H9 (cell line): Measurements from ENCODE around the gene CDH23. TPM values are rescaled to one million over a fixed set of nuclear protein-coding genes. Genes with fewer than 3 reads are reported as not detected.

ENCODE experiments used
- DNase-seq: peaks from one replicate; pipeline ENCODE4 v3.0.0-alpha.2; 2017
- H2AFZ ChIP-seq: one replicate; pipeline ENCODE4 v1.6.1; 2013; ENCODE audit warnings: mild to moderate bottlenecking, low read length, control low read depth, moderate library complexity
- H2AK5ac ChIP-seq: 2 replicates; pipeline ENCODE4 v1.6.1; 2013; ENCODE audit warnings: low read length, control low read depth, mixed read lengths; ENCODE audit not compliant: insufficient read length
- H2BK120ac ChIP-seq: one replicate; pipeline ENCODE4 v1.6.1; 2013; ENCODE audit warnings: low read depth, mild to moderate bottlenecking, low read length, control low read depth, inconsistent platforms; ENCODE audit not compliant: poor library complexity, severe bottlenecking
- H2BK12ac ChIP-seq: 2 replicates; pipeline ENCODE4 v1.6.1; 2013; ENCODE audit warnings: low read length, control low read depth, mixed read lengths, low read depth; ENCODE audit not compliant: insufficient read length
- H2BK15ac ChIP-seq: 2 replicates; pipeline ENCODE4 v1.6.1; 2013; ENCODE audit warnings: low read depth, low read length, control low read depth
- H2BK20ac ChIP-seq: one replicate; pipeline ENCODE4 v1.6.1; 2013; ENCODE audit warnings: low read depth, mild to moderate bottlenecking, low read length, control low read depth, inconsistent platforms; ENCODE audit not compliant: poor library complexity, severe bottlenecking
- H2BK5ac ChIP-seq: 2 replicates; pipeline ENCODE4 v1.6.1; 2013; ENCODE audit warnings: low read length, control low read depth, mixed read lengths; ENCODE audit not compliant: insufficient read length
- H3K14ac ChIP-seq: 2 replicates; pipeline ENCODE4 v1.6.1; 2013; ENCODE audit warnings: low read length, control low read depth; ENCODE audit not compliant: insufficient read depth
- H3K18ac ChIP-seq: 2 replicates; pipeline ENCODE4 v1.6.1; 2013; ENCODE audit warnings: low read depth, mild to moderate bottlenecking, mixed read lengths, low read length, control low read depth; ENCODE audit not compliant: insufficient read length
- H3K23ac ChIP-seq: 2 replicates; pipeline ENCODE4 v1.6.1; 2013; ENCODE audit warnings: low read length, control low read depth, mixed read lengths, low read depth; ENCODE audit not compliant: insufficient read length
- H3K23me2 ChIP-seq: 2 replicates; pipeline ENCODE4 v1.6.1; 2013; ENCODE audit warnings: low read depth, mild to moderate bottlenecking, mixed read lengths, low read length, control low read depth; ENCODE audit not compliant: insufficient read length, poor library complexity, severe bottlenecking
- H3K27ac ChIP-seq: 2 replicates; pipeline ENCODE4 v1.5.1; 2013; ENCODE audit warnings: low read length, control low read depth, mixed read lengths, low read depth; ENCODE audit not compliant: insufficient read length
- H3K27me3 ChIP-seq: 2 replicates; pipeline ENCODE4 v1.6.1; 2013; ENCODE audit warnings: low read length, control low read depth, inconsistent platforms; ENCODE audit not compliant: insufficient read depth
- H3K4ac ChIP-seq: 2 replicates; pipeline ENCODE4 v1.6.1; 2013; ENCODE audit warnings: low read depth, mild to moderate bottlenecking, control low read depth, inconsistent platforms, low read length, moderate library complexity
- H3K4me1 ChIP-seq: 2 replicates; pipeline ENCODE4 v1.6.1; 2013; ENCODE audit warnings: low read length, control low read depth, inconsistent platforms; ENCODE audit not compliant: insufficient read depth
- H3K4me2 ChIP-seq: 2 replicates; pipeline ENCODE4 v1.6.1; 2013; ENCODE audit warnings: low read length, control low read depth, mixed read lengths; ENCODE audit not compliant: insufficient read length, insufficient read depth
- H3K56ac ChIP-seq: 2 replicates; pipeline ENCODE4 v1.6.1; 2013; ENCODE audit warnings: low read depth, mild to moderate bottlenecking, mixed read lengths, low read length, control low read depth; ENCODE audit not compliant: insufficient read length
- H3K79me1 ChIP-seq: 2 replicates; pipeline ENCODE4 v1.6.1; 2013; ENCODE audit warnings: low read depth, mild to moderate bottlenecking, moderate library complexity, low read length, control low read depth, inconsistent platforms; ENCODE audit not compliant: insufficient read depth, poor library complexity, severe bottlenecking
- H3K79me2 ChIP-seq: 2 replicates; pipeline ENCODE4 v1.6.1; 2013; ENCODE audit warnings: low read length, control low read depth, inconsistent platforms; ENCODE audit not compliant: insufficient read depth
- H3K9ac ChIP-seq: 2 replicates; pipeline ENCODE4 v1.6.1; 2013; ENCODE audit warnings: low read length, control low read depth, mixed read lengths; ENCODE audit not compliant: insufficient read length; ENCODE audit errors: extremely low read depth
- H3K9me3 ChIP-seq: one replicate; pipeline ENCODE4 v1.6.1; 2013; ENCODE audit warnings: low read depth, low read length, inconsistent platforms; ENCODE audit not compliant: control insufficient read depth
- H3T11ph ChIP-seq: one replicate; pipeline ENCODE4 v1.6.1; 2013; ENCODE audit warnings: mild to moderate bottlenecking, low read length, control low read depth, inconsistent platforms
- H4K20me1 ChIP-seq: one replicate; pipeline ENCODE4 v1.6.1; 2013; ENCODE audit not compliant: control insufficient read depth, insufficient read length, insufficient read depth
- H4K5ac ChIP-seq: 2 replicates; pipeline ENCODE4 v1.6.1; 2013; ENCODE audit warnings: low read depth, mild to moderate bottlenecking, mixed read lengths, low read length, control low read depth; ENCODE audit not compliant: insufficient read length
- H4K8ac ChIP-seq: replicated peaks from 2 replicates; pipeline ENCODE4 v1.6.1; 2013; ENCODE audit warnings: low read length, control low read depth, mixed read lengths, low read depth; ENCODE audit not compliant: insufficient read length
- H4K91ac ChIP-seq: 2 replicates; pipeline ENCODE4 v1.6.1; 2013; ENCODE audit warnings: low read depth, mild to moderate bottlenecking, moderate library complexity, mixed read lengths, low read length, control low read depth; ENCODE audit not compliant: insufficient read length
- H3K27ac Mint-ChIP-seq, 3 experiments: 2 replicates in 2 of 3; 3 replicates in 1 of 3; pipeline ENCODE4 v1.8.0; 2020 to 2021; ENCODE audit warnings: mixed read lengths in 3 of 3, mild to moderate bottlenecking in 1 of 3, moderate library complexity in 1 of 3
- H3K27me3 Mint-ChIP-seq: 2 replicates; pipeline ENCODE4 v1.8.0; 2021; ENCODE audit warnings: low read depth, mild to moderate bottlenecking, moderate library complexity, mixed read lengths
- H3K36me3 Mint-ChIP-seq, 3 experiments: 2 replicates in 2 of 3; 3 replicates in 1 of 3; pipeline ENCODE4 v1.8.0; 2020 to 2021; ENCODE audit warnings: low read depth in 3 of 3, mixed read lengths in 3 of 3; ENCODE audit not compliant: insufficient read depth in 1 of 3
- H3K4me1 Mint-ChIP-seq, 2 experiments: 2 replicates each; pipeline ENCODE4 v1.8.0; 2020; ENCODE audit warnings: mixed read lengths in 2 of 2
- H3K4me3 Mint-ChIP-seq, 2 experiments: 2 replicates in 1 of 2; 3 replicates in 1 of 2; pipeline ENCODE4 v1.8.0; 2020 to 2021; ENCODE audit warnings: mild to moderate bottlenecking in 2 of 2, mixed read lengths in 2 of 2, moderate library complexity in 1 of 2
- H3K9me3 Mint-ChIP-seq, 2 experiments: 2 replicates in 1 of 2; 3 replicates in 1 of 2; pipeline ENCODE4 v1.8.0; 2020; ENCODE audit warnings: mild to moderate bottlenecking in 2 of 2, mixed read lengths in 2 of 2, moderate library complexity in 1 of 2
- WGBS: extraction: QIAGEN DNeasy Blood & Tissue Kit; methylation state at CpG from one replicate; pipeline ENCODE4 v1.1.7; 2013; ENCODE audit warnings: missing lambda C conversion rate, low lambda C conversion rate, mixed read lengths; ENCODE audit not compliant: insufficient read length; ENCODE audit errors: extremely low coverage; 5-methylcytosine and 5-hydroxymethylcytosine counted together
- total RNA-seq: library from RNA; stranded (reverse); gene quantifications from 2 replicates; pipeline ENCODE4 v1.2.1, GENCODE V29; 2021
- TF ChIP-seq, protein P1 (sequence below): fragments of 200-600 bp; sonication (generic); conservative IDR thresholded peaks from 3 replicates; pipeline ENCODE4 v1.8.0; 2021; ENCODE audit warnings: antibody characterized with exemption, mild to moderate bottlenecking

CDH23 gene
- total RNA-seq, 1 experiment from 2014 or later: 2.1 TPM

DNA sequence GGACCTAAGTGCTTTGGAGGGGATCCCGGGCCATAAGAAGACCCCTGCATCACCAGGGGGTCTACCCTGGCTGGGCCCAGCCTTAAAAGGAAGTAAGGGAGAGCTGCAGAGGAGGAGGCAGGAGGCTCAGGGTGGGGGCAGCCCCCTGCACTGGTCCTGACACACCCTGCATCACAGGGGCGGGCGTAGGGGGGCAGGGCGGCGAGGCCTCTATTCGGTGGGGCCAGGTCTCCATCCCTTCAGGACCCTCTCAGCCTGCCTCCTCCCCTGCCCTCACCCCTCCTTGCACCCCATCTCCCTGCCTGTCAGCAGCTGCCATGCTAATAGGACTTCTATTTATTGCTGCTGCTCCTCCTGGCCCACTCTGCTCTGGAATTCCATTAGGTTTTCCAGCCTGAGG, 221.5 kb downstream of the CDH23 start:
- TF ChIP-seq, protein P1, sequence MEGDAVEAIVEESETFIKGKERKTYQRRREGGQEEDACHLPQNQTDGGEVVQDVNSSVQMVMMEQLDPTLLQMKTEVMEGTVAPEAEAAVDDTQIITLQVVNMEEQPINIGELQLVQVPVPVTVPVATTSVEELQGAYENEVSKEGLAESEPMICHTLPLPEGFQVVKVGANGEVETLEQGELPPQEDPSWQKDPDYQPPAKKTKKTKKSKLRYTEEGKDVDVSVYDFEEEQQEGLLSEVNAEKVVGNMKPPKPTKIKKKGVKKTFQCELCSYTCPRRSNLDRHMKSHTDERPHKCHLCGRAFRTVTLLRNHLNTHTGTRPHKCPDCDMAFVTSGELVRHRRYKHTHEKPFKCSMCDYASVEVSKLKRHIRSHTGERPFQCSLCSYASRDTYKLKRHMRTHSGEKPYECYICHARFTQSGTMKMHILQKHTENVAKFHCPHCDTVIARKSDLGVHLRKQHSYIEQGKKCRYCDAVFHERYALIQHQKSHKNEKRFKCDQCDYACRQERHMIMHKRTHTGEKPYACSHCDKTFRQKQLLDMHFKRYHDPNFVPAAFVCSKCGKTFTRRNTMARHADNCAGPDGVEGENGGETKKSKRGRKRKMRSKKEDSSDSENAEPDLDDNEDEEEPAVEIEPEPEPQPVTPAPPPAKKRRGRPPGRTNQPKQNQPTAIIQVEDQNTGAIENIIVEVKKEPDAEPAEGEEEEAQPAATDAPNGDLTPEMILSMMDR: no peak
- Histone ChIP-seq H3K14ac (no peak overlapping the region), H3K23ac (no peak overlapping the region), H2BK12ac (no peak overlapping the region), H4K5ac (no peak overlapping the region), H2BK5ac (no peak overlapping the region), H3T11ph (no peak overlapping the region), H3K79me2 (no peaks in the 10 kb centered on the region), H2AK5ac (no peak overlapping the region), H3K27me3 (no peaks in the 10 kb centered on the region), H3K4me1 (peaks cover 13% of the 10 kb centered on the region; the same call in 1 of the 2 replicates), H2BK20ac (no peak overlapping the region), H2AFZ (no peak overlapping the region), H3K18ac (no peak overlapping the region), H3K23me2 (peaks cover 8% of the 10 kb centered on the region), H3K9me3 (no peaks in the 10 kb centered on the region), H2BK120ac (no peak overlapping the region), H3K4me2 (no peak overlapping the region), H3K27ac (no peak overlapping the region), H4K91ac (no peak overlapping the region), H3K79me1 (no peaks in the 10 kb centered on the region), H3K4ac (no peak overlapping the region), H3K56ac (no peak overlapping the region), H4K8ac (no peak overlapping the region), H4K20me1 (no peaks in the 10 kb centered on the region), H2BK15ac (no peak overlapping the region), H3K9ac (no peak overlapping the region)
- H3K4me1 Mint-ChIP-seq: peaks cover 34 to 37% of the 10 kb centered on the region in 2 experiments
- no peak for DNase-seq
- peaks cover 0 to 11% (median 9%) of the 10 kb centered on the region in 3 experiments; a peak in 4 of 7 replicates for H3K36me3 Mint-ChIP-seq
- peaks cover 5 to 6% of the 10 kb centered on the region in 2 experiments; a peak in 4 of 5 replicates for H3K9me3 Mint-ChIP-seq
- H3K4me3 Mint-ChIP-seq: no peak overlapping the region
- H3K27me3 Mint-ChIP-seq: peaks cover 11% of the 10 kb centered on the region
- no CpG with 5 or more reads among the region's 6 CpGs for WGBS
- no peak overlapping the region for H3K27ac Mint-ChIP-seq
